Measurements from ENCODE around the gene FAM222B. TPM values are rescaled to one million over a fixed set of nuclear protein-coding genes. Genes with fewer than 3 reads are reported as not detected.

FAM222B gene
- total RNA-seq, 6 donors from 2014 or later: 16.8 to 23.1 (median 20.1) TPM

- Histone ChIP-seq H3K27me3 (no peaks in the 10 kb centered on the region), H3K9me3 (no peaks in the 10 kb centered on the region), H3K4me3 (no peak overlapping the region), H3K36me3 (no peaks in the 10 kb centered on the region), H3K4me1 (peaks cover 24 to 53% (median 40%) of the 10 kb centered on the region in 4 donors), H3K27ac (peak overlapping the region in 3 of 4 donors; percentile 3 to 97 (median 95))
- TF ChIP-seq POLR2AphosphoS5 (IDR thresholded peaks at IDR 0.05): no peak
- TF ChIP-seq CTCF (IDR thresholded peaks at IDR 0.05): no peak
- no peak for TF ChIP-seq EP300 (IDR thresholded peaks at IDR 0.05)
- no peak for TF ChIP-seq POLR2A (IDR thresholded peaks at IDR 0.05)
- DNase-seq (no peak), ATAC-seq (ENCODE audit: low FRiP score in 2 of 2) (no peak)
- 70 to 74% methylated on average over 19 of the region's 19 CpGs for WGBS, 2 donors
Measured at GRCh38 chr17:28741358-28742349, 100.9 kb downstream of the FAM222B start.

GRCh38 chr17:28740406-28741357 lies 101.9 kb downstream of the FAM222B start:
- Histone ChIP-seq H3K27ac (peak overlapping the region in 1 of 4 donors; percentile 35), H3K4me3 (no peak overlapping the region), H3K27me3 (no peaks in the 10 kb centered on the region), H3K4me1 (peaks cover 14 to 44% (median 30%) of the 10 kb centered on the region in 4 donors), H3K9me3 (no peaks in the 10 kb centered on the region), H3K36me3 (no peaks in the 10 kb centered on the region)
- 74 to 85% methylated on average over 6 to 10 of the region's 10 CpGs for WGBS, 2 donors
- TF ChIP-seq EP300 (IDR thresholded peaks at IDR 0.05) (no peak), CTCF (IDR thresholded peaks at IDR 0.05) (no peak), POLR2A (IDR thresholded peaks at IDR 0.05) (no peak), POLR2AphosphoS5 (IDR thresholded peaks at IDR 0.05) (no peak)
- ATAC-seq (ENCODE audit: low FRiP score in 2 of 2) (no peak), DNase-seq (no peak)

GRCh38 chr17:28738680-28739384 lies 103.8 kb downstream of the FAM222B start:
- no peak overlapping the region for H3K4me3 ChIP-seq
- 85 to 87% methylated on average over 10 of the region's 10 CpGs for WGBS, 2 donors

More at GRCh38 chr17:28738680-28739384, 103.8 kb downstream of the FAM222B start:
- no peaks in the 10 kb centered on the region for H3K36me3 ChIP-seq
- no peak overlapping the region for H3K27ac ChIP-seq
- no peak for ATAC-seq (ENCODE audit: low FRiP score in 2 of 2)
- H3K9me3 ChIP-seq: no peaks in the 10 kb centered on the region
- DNase-seq: no peak
- H3K27me3 ChIP-seq: no peaks in the 10 kb centered on the region
- H3K4me1 ChIP-seq: peaks cover 6 to 27% (median 16%) of the 10 kb centered on the region in 4 donors
- TF ChIP-seq POLR2A (IDR thresholded peaks at IDR 0.05): no peak
- no peak for TF ChIP-seq EP300 (IDR thresholded peaks at IDR 0.05)
- TF ChIP-seq CTCF (IDR thresholded peaks at IDR 0.05): no peak
- TF ChIP-seq POLR2AphosphoS5 (IDR thresholded peaks at IDR 0.05): no peak

Data from upper lobe of left lung (tissue), 6 donors.